AG08396 (cell line): Measurements from ENCODE around the gene BTBD9.
"Not testable (repeated sequence)": the region's sequence is repeated elsewhere in the genome, so short reads cannot be mapped to it uniquely, and the experiment has no call there.

Experiments used
- DNase-seq: peaks from one replicate; pipeline ENCODE4 v3.0.0; 2012; ENCODE audit warnings: low spot score, mixed read lengths

The BTBD9 gene

DNA sequence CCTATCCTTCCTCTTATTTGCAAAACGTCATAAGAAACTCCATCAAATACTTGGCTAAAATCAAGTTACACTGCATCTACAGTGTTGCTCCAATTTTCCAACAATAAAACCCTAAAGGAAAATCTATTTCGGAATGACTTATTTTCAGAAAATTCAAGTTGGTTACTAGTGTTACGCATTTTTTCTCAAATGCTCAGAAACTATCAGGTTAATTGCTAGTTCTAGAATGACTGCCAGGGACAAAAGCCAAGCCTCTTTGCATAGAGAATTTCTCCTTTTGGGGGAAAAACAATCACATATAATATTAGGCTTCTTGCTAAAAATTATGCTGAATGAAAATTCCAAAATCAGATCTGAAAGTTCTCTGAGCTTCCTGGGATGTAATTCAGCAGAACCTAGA is 210.2 kb downstream of the BTBD9 start:
- DNase-seq: no peak

GRCh38 chr6:38427492-38428210 is 212.1 kb downstream of the BTBD9 start:
- DNase-seq: no peak

GRCh38 chr6:38425788-38426488 is 213.8 kb downstream of the BTBD9 start:
- DNase-seq: not testable (repeated sequence)

- no peak for DNase-seq
Observed at GRCh38 chr6:38423746-38424145, 216.0 kb downstream of the BTBD9 start.

DNA sequence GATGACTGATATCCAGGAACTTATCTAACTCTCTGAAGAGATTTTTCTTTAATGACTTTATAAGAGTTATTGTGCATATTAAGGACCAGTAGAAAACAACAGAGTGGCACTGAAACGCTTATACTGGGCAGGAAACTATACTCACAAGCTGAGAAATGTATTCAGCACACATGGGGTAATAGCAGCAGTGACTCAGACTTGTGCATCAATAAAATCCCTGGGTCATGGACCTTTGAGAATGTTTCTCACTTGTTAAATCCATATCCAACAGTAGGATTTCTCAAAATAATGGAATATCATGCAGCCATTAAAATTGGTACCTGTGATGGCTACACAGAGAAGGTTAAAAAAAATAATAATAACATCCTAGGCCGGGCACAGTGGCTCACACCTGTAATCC is 219.5 kb downstream of the BTBD9 start:
- no peak for DNase-seq

GRCh38 chr6:38417521-38417920 is 222.2 kb downstream of the BTBD9 start:
- DNase-seq: no peak

DNA sequence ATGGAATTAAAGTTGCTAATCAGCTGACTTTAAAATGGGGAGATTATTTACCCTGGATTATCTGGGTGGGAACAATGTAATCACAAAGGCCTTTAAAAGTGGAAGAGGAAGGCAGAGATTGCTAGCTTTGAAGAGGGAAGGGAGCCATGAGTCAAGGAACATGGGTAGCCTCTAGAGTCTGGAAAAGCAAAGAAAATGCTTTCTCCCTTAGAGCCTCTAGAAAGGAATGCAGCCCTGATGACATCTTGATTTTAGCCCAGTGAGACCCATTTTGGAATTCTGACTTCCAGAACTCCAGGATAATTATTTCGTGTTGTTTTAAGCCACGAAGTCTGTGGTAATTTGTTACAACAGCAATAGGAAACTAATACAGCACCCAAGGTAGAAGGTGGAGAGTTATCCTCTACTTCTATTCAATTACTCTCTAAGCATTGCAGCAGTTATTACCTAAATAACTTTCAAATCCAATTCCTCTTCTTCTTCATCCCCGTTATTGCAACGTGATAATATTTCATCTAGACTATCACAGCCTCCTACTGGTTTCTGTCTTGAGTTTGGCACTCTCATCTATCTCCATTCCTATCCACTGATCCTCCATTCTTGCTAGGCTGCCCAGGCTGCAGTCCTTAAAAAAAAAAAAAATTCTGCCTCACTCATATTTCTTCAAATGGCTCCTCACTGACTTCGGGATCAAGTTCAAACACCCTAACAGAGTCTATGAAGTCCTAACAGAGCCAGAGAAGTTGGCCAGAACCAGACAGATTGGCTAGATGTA is 224.3 kb downstream of the BTBD9 start:
- no peak for DNase-seq

DNA sequence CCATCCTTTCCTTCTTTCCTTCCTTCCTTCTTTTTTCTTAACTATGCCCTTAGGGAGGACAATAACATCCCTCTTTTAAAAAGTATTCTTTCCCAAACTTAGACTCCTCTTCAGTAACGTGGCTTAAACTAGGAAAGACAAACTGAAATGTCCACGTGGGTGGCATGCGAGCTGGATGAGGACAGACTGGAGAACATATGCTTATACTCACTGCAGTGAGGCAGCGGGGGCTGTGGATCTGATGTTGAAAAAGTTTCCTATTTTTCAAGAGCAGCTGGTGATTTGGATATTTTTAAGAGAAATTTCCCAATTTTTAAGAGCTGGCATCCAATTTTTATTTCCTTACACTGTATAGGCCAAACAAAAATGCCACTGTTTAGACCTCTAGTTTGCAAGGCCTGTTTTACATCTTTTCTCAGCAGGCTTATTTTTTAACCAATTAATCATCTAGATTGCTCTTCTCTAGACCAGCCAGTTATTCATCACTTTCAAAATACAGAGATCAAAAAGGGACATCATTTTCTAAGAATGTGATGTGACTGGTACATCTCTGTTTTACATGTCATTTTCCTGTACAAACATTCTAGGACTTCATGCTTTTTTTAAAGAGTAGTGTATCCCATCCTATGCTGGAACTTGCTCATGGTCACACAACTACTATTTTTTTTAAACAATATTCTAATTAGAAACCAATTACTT is 226.5 kb downstream of the BTBD9 start:
- DNase-seq: no peak

DNA sequence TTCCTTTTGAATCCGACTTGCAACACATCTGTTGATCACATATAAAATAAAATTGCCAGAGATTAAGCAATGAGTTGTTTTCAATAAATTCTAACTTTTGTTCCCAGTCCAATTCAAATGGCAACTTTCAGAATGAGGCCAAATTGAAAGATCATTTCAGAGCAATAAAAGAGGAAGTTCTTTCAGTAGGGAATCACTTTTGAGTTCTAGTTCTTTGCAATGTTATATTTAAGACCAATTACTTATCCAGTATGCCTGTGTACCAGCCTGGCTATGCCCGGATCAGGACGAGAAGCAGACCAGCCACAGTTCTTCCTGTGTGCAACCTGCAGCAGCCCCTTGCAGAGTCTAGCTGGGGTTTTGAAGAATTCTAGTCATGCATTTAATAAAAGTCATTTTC is 232.5 kb downstream of the BTBD9 start:
- no peak for DNase-seq

GRCh38 chr6:38406096-38406495 is 233.6 kb downstream of the BTBD9 start:
- no peak for DNase-seq

DNA sequence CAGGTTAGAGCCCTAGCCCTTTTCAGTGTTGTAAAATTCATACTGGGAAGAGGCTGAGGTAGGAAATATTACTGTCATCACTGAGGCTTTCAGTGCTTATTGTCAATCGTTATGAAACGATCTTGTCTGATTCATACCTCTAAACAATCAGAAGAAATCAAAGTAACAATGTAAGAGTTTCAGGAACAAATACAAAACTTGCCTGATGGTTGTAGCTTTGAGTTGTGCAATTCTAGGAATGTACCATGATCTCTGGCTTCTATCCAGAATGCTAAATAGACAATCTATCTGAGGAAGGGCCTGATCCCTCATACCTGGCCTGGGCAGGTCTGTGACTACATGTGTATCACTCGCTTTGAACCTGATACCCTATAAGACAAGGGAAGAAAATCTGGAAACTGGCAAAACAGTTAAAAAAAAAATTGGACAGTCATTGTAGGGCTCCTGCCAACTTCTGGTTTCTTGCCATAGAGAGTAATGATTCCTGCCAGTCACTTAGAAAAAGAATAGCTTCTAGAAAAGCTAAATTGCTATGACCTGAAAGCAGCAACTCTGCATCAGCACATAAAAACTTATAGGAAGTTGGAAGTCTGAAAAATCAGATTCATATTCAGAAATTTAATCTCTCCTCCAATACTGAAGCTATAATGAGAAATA is 234.7 kb downstream of the BTBD9 start:
- no peak for DNase-seq

DNA sequence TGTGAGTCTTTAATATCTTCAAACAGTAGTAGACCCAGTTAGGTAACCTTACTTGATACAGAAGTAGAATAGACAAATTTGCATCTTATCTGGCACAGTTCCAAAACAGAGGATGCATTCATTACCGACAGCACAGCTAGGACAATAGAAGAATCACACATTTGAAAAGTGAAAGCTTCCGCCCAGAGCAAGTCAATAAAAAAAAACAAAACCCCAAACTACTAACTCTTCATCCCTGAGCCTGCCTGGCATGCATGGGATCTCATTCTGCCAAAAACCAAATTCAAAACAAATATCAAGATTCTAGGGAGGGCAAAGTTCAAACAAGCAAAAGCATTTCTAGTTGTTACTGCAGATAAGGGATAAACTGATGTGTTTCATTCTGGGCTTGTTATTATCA is 235.4 kb downstream of the BTBD9 start:
- DNase-seq: no peak

GRCh38 chr6:38403548-38403947 is 236.2 kb downstream of the BTBD9 start:
- no peak for DNase-seq

GRCh38 chr6:38400764-38401163 is 239.0 kb downstream of the BTBD9 start:
- DNase-seq: no peak

DNA sequence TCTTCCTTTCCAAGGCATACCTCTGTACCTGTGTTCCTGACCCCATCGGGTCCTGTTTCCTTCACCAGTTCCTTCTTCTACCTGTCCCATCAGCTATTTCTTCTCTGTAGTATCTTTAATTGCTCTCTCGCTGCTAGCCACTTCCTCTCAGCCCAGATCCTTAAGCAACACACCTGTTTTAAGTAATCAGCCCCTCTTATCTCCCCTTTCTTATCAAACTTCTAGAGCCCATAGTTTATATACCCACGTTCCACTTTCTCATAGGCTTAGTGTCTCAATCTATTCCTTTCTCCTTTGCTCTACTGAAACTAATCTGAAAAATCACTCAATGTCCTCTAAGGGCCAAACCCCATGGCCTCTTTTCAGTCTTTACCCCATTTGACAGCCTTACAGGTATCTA is 239.6 kb downstream of the BTBD9 start:
- DNase-seq: no peak

DNA sequence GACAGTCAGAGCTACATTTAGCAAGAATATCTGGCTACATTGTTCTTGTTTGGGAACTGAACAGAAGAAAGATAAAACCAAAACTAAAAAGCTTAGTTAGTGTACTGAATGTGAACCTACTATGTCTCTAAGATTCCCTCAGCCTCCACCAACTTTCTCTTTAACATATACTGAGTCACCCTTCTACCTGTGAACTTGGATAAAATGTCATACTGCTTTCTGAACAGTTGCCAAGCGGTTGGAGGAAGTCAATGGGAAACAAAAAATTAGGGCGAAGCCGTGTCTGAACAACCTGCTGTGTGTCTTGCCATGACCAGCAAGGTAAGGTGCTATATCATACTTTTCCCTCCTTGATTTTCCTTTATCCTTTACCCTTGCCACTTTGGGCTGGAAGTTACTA is 243.5 kb downstream of the BTBD9 start:
- no peak for DNase-seq

GRCh38 chr6:38393986-38394385 is 245.7 kb downstream of the BTBD9 start:
- no peak for DNase-seq

DNA sequence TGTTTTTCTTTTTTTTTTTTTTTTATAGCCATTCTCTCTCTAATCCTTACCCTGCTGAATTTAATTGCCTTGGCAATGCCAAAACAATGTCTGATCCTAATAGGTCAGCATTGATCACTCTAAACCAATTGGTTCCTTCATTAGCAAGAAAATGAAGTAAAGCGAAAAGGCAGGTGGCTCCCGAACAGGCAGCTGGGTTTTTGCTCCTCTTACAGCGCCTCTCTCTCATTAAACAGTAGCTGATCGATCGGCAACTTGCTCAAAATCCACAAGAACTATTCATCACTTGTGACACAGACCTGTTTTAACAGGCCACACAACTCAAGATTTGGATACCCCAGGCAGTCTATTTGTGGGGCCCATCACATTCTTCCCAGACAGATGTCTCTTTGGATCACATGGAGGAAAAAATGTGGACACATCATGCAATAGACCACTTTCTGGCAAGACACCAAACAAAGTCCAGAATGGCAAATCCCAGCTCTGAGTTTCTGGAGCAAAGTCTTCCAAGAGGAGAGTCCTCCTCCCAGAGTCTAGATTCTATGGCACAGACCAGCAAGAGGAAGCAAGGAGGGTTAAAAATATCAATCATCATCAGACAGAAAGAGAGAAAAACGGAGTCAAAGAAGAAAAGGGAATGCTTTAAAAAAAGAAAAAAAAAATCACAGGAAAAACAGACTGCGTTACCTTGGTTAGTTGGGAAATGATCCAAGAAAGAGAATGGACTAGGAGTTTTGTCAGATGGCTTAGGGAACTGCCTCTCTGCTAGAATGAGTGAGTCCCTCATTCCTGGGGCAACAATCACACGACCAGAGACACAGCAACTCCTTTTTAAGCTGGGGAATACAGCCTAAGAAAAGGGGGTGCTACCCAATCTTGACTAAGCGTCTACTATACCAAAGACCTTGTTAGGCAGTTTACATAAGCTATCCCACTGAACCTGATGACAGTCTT is 247.8 kb downstream of the BTBD9 start:
- no peak for DNase-seq

GRCh38 chr6:38391206-38391605 is 248.5 kb downstream of the BTBD9 start:
- no peak for DNase-seq

DNA sequence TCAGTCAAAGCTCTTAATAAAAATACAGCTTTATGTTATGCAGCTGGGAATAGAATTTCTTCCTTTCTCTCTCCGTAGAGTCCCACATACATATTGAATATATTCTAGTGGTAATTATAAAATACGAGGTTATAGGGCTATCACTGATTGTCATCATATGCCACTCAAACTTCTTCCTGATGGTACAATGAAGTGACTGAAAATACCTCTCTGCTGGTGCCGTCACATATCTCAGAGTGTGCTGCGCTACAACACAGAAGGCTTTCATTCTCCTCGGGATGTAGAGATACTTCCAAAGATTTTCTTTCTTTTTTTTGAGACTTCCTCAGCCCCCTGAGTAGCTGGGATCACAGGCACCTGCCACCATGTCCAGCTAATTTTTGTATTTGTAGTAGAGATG is 249.9 kb downstream of the BTBD9 start:
- no peak for DNase-seq

GRCh38 chr6:38387971-38388370 is 251.8 kb downstream of the BTBD9 start:
- DNase-seq: no peak
